Liver (tissue), 2 donors: ENCODE results near the gene KIF22.

Source experiments
- CTCF ChIP-seq: fragments of 150-350 bp; IDR thresholded peaks from 2 replicates; pipeline ENCODE4 v1.5.1; 2017; ENCODE audit warnings: improper control_type of control experiment, low read depth, low read length; ENCODE audit not compliant: missing input control
- ZBTB33 ChIP-seq: IDR thresholded peaks from 2 replicates; pipeline ENCODE4 v1.6.1; 2016; ENCODE audit warnings: antibody characterized with exemption
- donor health status: healthy.

- TF ChIP-seq ZBTB33 (no peak), CTCF (no peak)
These were observed 23.5 kb upstream of the KIF22 start for GRCh38 chr16:29767062-29767461.
